Stimulated activated CD8-positive, alpha-beta memory T cell treated with anti-CD3 and anti-CD28 coated beads, Interleukin-4, amount 100 ng/mL, for 48 hours (primary cell): Measurements from ENCODE around the gene BIN1.
A peak's percentile ranks its signal among the peaks of the same experiment; 100 is the strongest.

ENCODE experiments used
- DNase-seq: peaks from one replicate; pipeline ENCODE4 v3.0.0-alpha.2; 2020

Gene BIN1

GRCh38 chr2:127071901-127072328 lies 35.0 kb downstream of the BIN1 start:
- DNase-seq = no peak

GRCh38 chr2:127070221-127070620 lies 36.7 kb downstream of the BIN1 start:
- DNase-seq = no peak

GRCh38 chr2:127069536-127069935 lies 37.4 kb downstream of the BIN1 start:
- DNase-seq = no peak

- no peak for DNase-seq
These were observed 38.0 kb downstream of the BIN1 start for GRCh38 chr2:127069003-127069402.

GRCh38 chr2:127068351-127068741 lies 38.6 kb downstream of the BIN1 start:
- no peak for DNase-seq

GRCh38 chr2:127067620-127068350 lies 39.2 kb downstream of the BIN1 start:
- DNase-seq = peak; percentile 84

- no peak for DNase-seq
These were observed 40.0 kb downstream of the BIN1 start for GRCh38 chr2:127066942-127067341.

GRCh38 chr2:127065940-127066318 lies 41.0 kb downstream of the BIN1 start:
- no peak for DNase-seq

GRCh38 chr2:127065299-127065939 lies 41.5 kb downstream of the BIN1 start:
- no peak for DNase-seq

GRCh38 chr2:127064642-127065250 lies 42.2 kb downstream of the BIN1 start:
- DNase-seq = peak; percentile 86

- no peak for DNase-seq
These were observed 43.0 kb downstream of the BIN1 start for GRCh38 chr2:127063701-127064590.

GRCh38 chr2:127061375-127062273 lies 45.3 kb downstream of the BIN1 start:
- DNase-seq = no peak

GRCh38 chr2:127060264-127060945 lies 46.5 kb downstream of the BIN1 start:
- no peak for DNase-seq

- no peak for DNase-seq
These were observed 47.4 kb downstream of the BIN1 start for GRCh38 chr2:127059559-127059958.

GRCh38 chr2:127058954-127059252 lies 48.1 kb downstream of the BIN1 start:
- no peak for DNase-seq

GRCh38 chr2:127058246-127058953 lies 48.6 kb downstream of the BIN1 start:
- DNase-seq = no peak

- no peak for DNase-seq
These were observed 49.3 kb downstream of the BIN1 start for GRCh38 chr2:127057371-127058245.

- no peak for DNase-seq
These were observed 50.2 kb downstream of the BIN1 start for GRCh38 chr2:127056631-127057370.

GRCh38 chr2:127056086-127056485 lies 50.9 kb downstream of the BIN1 start:
- no peak for DNase-seq

GRCh38 chr2:127055786-127056076 lies 51.2 kb downstream of the BIN1 start:
- no peak for DNase-seq
